Vagina (tissue), 2 donors: Measurements from ENCODE around the gene SLC39A10.

Experiments
- POLR2A ChIP-seq, 2 donors: fragments of 450-650 bp; IDR thresholded peaks; one replicate each; pipeline ENCODE4 v1.6.1; 2017; ENCODE audit warnings: antibody characterized with exemption in 2 of 2, mild to moderate bottlenecking in 2 of 2, moderate library complexity in 2 of 2
- TF ChIP-seq, protein P1 (sequence below), 3 experiments: fragments of 450-650 bp in 2 of 3; fragments of 200-600 bp in 1 of 3; sonication (generic) in 1 of 3; IDR thresholded peaks; one replicate each; pipeline ENCODE4 v1.5.1; 2017 to 2019; ENCODE audit warnings: antibody characterized with exemption in 3 of 3, mild to moderate bottlenecking in 2 of 3, moderate library complexity in 2 of 3

DNA sequence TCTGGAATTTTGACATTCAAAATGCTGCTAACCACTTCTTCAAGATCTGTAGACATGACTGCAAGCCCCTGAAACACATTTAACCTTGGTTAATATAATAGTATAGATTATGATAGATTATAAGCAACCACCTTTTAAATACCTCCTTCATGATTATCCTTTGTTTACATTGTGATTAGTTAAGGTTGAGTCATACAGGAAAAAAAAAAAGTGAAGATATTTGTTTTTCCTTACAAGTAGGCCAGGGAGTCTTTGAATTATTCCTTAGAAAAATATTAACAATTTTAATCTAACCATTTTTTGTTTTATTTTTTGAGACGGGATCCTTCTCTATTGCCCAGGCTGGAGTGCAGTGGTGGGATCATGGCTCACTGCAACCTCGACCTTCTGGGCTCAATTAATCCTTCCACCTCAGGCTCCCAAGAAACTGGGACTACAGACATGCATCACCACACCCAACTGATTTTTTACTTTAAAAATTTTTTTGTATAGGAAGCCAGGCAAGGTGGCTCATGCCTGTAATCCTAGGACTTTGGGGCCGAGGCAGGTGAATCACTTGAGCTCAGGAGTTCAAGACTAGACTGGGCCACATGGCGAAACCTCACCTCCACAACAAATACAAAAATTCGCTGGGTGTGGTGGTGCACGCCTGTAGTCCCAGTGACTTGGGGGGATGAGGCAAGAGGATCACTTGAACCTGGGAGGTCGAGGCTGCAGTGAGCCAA, 99.4 kb downstream of the SLC39A10 start:
- TF ChIP-seq, protein P1, sequence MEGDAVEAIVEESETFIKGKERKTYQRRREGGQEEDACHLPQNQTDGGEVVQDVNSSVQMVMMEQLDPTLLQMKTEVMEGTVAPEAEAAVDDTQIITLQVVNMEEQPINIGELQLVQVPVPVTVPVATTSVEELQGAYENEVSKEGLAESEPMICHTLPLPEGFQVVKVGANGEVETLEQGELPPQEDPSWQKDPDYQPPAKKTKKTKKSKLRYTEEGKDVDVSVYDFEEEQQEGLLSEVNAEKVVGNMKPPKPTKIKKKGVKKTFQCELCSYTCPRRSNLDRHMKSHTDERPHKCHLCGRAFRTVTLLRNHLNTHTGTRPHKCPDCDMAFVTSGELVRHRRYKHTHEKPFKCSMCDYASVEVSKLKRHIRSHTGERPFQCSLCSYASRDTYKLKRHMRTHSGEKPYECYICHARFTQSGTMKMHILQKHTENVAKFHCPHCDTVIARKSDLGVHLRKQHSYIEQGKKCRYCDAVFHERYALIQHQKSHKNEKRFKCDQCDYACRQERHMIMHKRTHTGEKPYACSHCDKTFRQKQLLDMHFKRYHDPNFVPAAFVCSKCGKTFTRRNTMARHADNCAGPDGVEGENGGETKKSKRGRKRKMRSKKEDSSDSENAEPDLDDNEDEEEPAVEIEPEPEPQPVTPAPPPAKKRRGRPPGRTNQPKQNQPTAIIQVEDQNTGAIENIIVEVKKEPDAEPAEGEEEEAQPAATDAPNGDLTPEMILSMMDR (IDR thresholded peaks at IDR 0.05), result no peak
- TF ChIP-seq POLR2A (IDR thresholded peaks at IDR 0.05), result no peak
